ENCODE measurements around the gene CCNL1. TPM values are rescaled to one million over a fixed set of nuclear protein-coding genes. Genes with fewer than 3 reads are reported as not detected.
"Not testable (repeated sequence)": the region's sequence is repeated elsewhere in the genome, so short reads cannot be mapped to it uniquely, and the experiment has no call there.

CCNL1 gene
- total RNA-seq, 2 experiments from 2014 or later: 180 to 191 TPM

DNA sequence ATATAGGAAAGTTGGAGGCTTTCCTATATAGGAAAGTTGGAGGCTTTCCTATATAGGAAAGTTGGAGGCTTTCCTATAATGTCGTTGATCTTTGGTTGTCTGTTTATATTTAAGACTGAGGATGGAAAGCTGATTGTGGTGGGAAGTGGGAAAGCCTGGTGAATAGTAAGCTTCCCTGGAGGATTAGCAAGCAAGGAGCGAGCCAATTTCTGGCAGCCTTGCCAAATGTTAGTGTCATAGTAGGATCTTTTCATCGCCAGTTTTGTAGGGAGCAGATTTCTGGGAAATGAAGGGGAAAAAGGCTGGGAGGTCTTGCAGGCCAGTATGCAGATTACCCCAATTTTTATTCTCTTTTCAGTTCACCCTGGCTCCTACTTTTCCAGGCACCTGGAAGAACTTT lies 39.9 kb upstream of the CCNL1 start:
- H3K27me3 Mint-ChIP-seq: no peaks in the 10 kb centered on the region
- H3K4me3 Mint-ChIP-seq: no peak overlapping the region
- CTCF ChIA-PET: no interaction called here
- H3K9me3 Mint-ChIP-seq: peaks cover 20% of the 10 kb centered on the region
- H3K4me1 Mint-ChIP-seq (ENCODE audit: low read depth): no peaks in the 10 kb centered on the region
- ATAC-seq (no peak), DNase-seq (no peak)
- POLR2A ChIA-PET: interaction anchor here (1.3 kb wide), 1 partner anchor 40 kb away, joined by 4 read pairs; the partner anchor contains the start of gene CCNL1
- peaks cover 2% of the 10 kb centered on the region for H3K36me3 Mint-ChIP-seq (ENCODE audit: low read depth)
- TF ChIP-seq CTCF (IDR thresholded peaks at IDR 0.05): no peak
- no peak overlapping the region for H3K27ac Mint-ChIP-seq
- intact Hi-C loops (cut with micrococcal nuclease): no loop called here

GRCh38 chr3:157195965-157196364 lies 36.0 kb upstream of the CCNL1 start:
- POLR2A ChIA-PET: no interaction called here

DNA sequence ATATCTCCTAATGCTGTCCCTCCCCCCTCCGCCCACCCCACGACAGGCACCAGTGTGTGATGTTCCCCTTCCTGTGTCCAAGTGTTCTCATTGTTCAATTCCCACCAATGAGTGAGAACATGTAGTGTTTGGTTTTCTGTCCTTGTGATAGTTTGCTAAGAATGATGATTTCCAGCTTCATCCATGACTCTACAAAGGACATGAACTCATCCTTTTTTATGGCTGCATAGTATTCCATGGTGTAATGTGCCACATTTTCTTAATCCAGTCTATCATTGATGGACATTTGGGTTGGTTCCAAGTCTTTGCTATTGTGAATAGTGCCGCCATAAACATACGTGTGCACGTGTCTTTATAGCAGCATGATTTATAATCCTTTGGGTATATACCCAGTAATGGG lies 31.2 kb upstream of the CCNL1 start:
- H3K4me1 Mint-ChIP-seq (ENCODE audit: low read depth); DNase-seq; ATAC-seq; CTCF ChIA-PET; H3K4me3 Mint-ChIP-seq; H3K27me3 Mint-ChIP-seq; POLR2A ChIA-PET; H3K27ac Mint-ChIP-seq; intact Hi-C loops (cut with micrococcal nuclease): not testable (repeated sequence)
- H3K36me3 Mint-ChIP-seq (ENCODE audit: low read depth): peaks cover 31% of the 10 kb centered on the region
- peaks cover 64% of the 10 kb centered on the region for H3K9me3 Mint-ChIP-seq

More at GRCh38 chr3:157195965-157196364, 36.0 kb upstream of the CCNL1 start:
- DNase-seq (no peak), ATAC-seq (no peak)
- CTCF ChIA-PET: interaction anchor here (1.4 kb wide), 1 partner anchor 43 kb away, joined by 3 read pairs; no protein-coding TSS in a partner anchor
- H3K4me1 Mint-ChIP-seq (ENCODE audit: low read depth): no peaks in the 10 kb centered on the region
- peaks cover 35% of the 10 kb centered on the region for H3K9me3 Mint-ChIP-seq
- H3K27ac Mint-ChIP-seq: no peak overlapping the region
- H3K4me3 Mint-ChIP-seq: no peak overlapping the region
- peaks cover 26% of the 10 kb centered on the region for H3K36me3 Mint-ChIP-seq (ENCODE audit: low read depth)
- H3K27me3 Mint-ChIP-seq: no peaks in the 10 kb centered on the region
- TF ChIP-seq CTCF (IDR thresholded peaks at IDR 0.05): no peak
- intact Hi-C loops (cut with micrococcal nuclease): no loop called here

GRCh38 chr3:157190380-157190872 lies 30.5 kb upstream of the CCNL1 start:
- H3K27ac Mint-ChIP-seq: no peak overlapping the region
- no peak overlapping the region for H3K4me3 Mint-ChIP-seq
- no peak for DNase-seq
- H3K4me1 Mint-ChIP-seq (ENCODE audit: low read depth): no peaks in the 10 kb centered on the region
- H3K27me3 Mint-ChIP-seq: no peaks in the 10 kb centered on the region
- ATAC-seq: no peak
- POLR2A ChIA-PET: interaction anchor here (1.4 kb wide), 1 partner anchor 30 kb away, joined by 4 read pairs; the partner anchor contains the start of gene CCNL1
- TF ChIP-seq CTCF (IDR thresholded peaks at IDR 0.05): no peak
- intact Hi-C loops (cut with micrococcal nuclease): no loop called here
- CTCF ChIA-PET: interaction anchor here (1.1 kb wide), 2 partner anchors 15 to 53 kb away, joined by 3 read pairs; no protein-coding TSS in a partner anchor
- peaks cover 39% of the 10 kb centered on the region for H3K36me3 Mint-ChIP-seq (ENCODE audit: low read depth)
- peaks cover 64% of the 10 kb centered on the region for H3K9me3 Mint-ChIP-seq

DNA sequence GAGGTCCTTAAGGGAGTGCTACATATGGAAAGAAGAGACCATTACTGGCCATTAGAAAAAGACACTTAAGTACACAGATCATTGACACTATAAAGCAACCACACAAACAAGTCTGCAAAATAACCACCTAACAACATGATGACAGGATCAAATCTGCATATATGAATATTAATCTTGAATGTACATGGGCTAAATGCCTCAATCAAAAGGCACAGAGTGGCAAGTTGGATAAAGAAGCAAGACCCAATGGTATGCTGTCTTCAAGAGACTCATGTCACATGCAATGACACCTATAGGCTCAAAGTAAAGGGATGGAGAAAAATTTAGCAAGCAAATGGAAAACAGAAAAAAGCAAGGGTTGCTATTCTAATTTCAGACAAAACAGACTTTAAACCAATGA lies 28.4 kb upstream of the CCNL1 start:
- ChIA-PET CTCF (interaction anchor here (1.5 kb wide), 1 partner anchor 14 kb away, joined by 3 read pairs; no protein-coding TSS in a partner anchor), POLR2A (no interaction called here)
- no peak overlapping the region for H3K4me3 Mint-ChIP-seq
- H3K9me3 Mint-ChIP-seq: peaks cover 66% of the 10 kb centered on the region
- no peaks in the 10 kb centered on the region for H3K4me1 Mint-ChIP-seq (ENCODE audit: low read depth)
- no peak for DNase-seq
- intact Hi-C loops (cut with micrococcal nuclease): no loop called here
- peaks cover 46% of the 10 kb centered on the region for H3K36me3 Mint-ChIP-seq (ENCODE audit: low read depth)
- H3K27ac Mint-ChIP-seq: no peak overlapping the region
- no peak for ATAC-seq
- no peaks in the 10 kb centered on the region for H3K27me3 Mint-ChIP-seq
- no peak for TF ChIP-seq CTCF (IDR thresholded peaks at IDR 0.05)
